HCT116 (cell line): ENCODE results near the gene WFDC13. TPM values are rescaled to one million over a fixed set of nuclear protein-coding genes. Genes with fewer than 3 reads are reported as not detected.

ENCODE experiments used
- ATAC-seq: fragments of 200-7000 bp; cut with Tn5 transposase; 2 replicates; pipeline ENCODE4 v1.9.1; 2020; ENCODE audit warnings: mild to moderate bottlenecking, moderate library complexity
- BruUV-seq: library from RNA; stranded (reverse); fragments of 400-500 nt; replicated peaks from 2 replicates; lab custom pipeline; 2021; lab: Mats Ljungman, UMichigan
- CTCF ChIA-PET: fragments of 300-600 bp; sonication (Branson Sonifier 250); formaldehyde crosslinking; loops from one replicate; lab custom pipeline; 2021; ENCODE audit warnings: antibody characterized with exemption; lab: Charles Lee
- POLR2A ChIA-PET: fragments of 300-600, 350-600 bp; sonication (Branson Sonifier 250); formaldehyde crosslinking; loops from one replicate; lab custom pipeline; 2021; ENCODE audit warnings: antibody characterized with exemption; lab: Charles Lee
- RAD21 ChIA-PET, 2 experiments: fragments of 300-600 bp; sonication (Branson Sonifier 250); formaldehyde crosslinking; loops; one replicate each; lab custom pipeline; 2023; ENCODE audit warnings: low total read pairs in 2 of 2; ENCODE audit not compliant: uncharacterized antibody in 2 of 2, unreplicated experiment in 2 of 2, low non-redundant PET in 1 of 2; lab: Charles Lee
- DNase-seq: peaks from one replicate; pipeline ENCODE4 v3.0.0-alpha.2; 2010; ENCODE audit warnings: low read depth, low spot score
- H2AFZ ChIP-seq: fragments of 200-600 bp; shearing (Covaris generic), sonication (generic); 2 replicates; pipeline ENCODE4 v1.6.1; 2017; ENCODE audit warnings: low read depth, mixed run types, mixed read lengths, antibody characterized with exemption, low read length; ENCODE audit not compliant: poor library complexity, severe bottlenecking
- H3K27ac ChIP-seq: 2 replicates; pipeline ENCODE4 v1.5.1; 2012; ENCODE audit warnings: low read depth, low read length
- H3K27me3 ChIP-seq: fragments of 200-600 bp; sonication (generic); 2 replicates; pipeline ENCODE4 v1.6.1; 2016; ENCODE audit warnings: mixed run types, low read length, mixed read lengths; ENCODE audit not compliant: insufficient read depth
- H3K36me3 ChIP-seq, 2 experiments: fragments of 200-500 bp in 1 of 2; fragments of 200-600 bp in 1 of 2; sonication (Bioruptor generic) in 1 of 2; sonication (generic) in 1 of 2; 2 replicates each; pipeline versions ENCODE4 v1.5.1 to v1.6.1; 2014 to 2016; ENCODE audit warnings: low read length in 2 of 2, inconsistent platforms in 1 of 2, mixed read lengths in 1 of 2, mixed run types in 1 of 2; ENCODE audit not compliant: insufficient read depth in 2 of 2, control insufficient read depth in 1 of 2
- H3K4me1 ChIP-seq, 2 experiments: fragments of 200-600 bp in 1 of 2; sonication (generic) in 1 of 2; 2 replicates each; pipeline versions ENCODE4 v1.5.1 to v1.6.1; 2012 to 2017; ENCODE audit warnings: low read length in 2 of 2, inconsistent platforms in 1 of 2, mild to moderate bottlenecking in 1 of 2, mixed read lengths in 1 of 2, mixed run types in 1 of 2, moderate library complexity in 1 of 2; ENCODE audit not compliant: insufficient read depth in 2 of 2, control insufficient read depth in 1 of 2
- H3K4me2 ChIP-seq: fragments of 200-600 bp; sonication (generic); 2 replicates; pipeline ENCODE4 v1.6.1; 2017; ENCODE audit warnings: mixed run types, low read length, mixed read lengths
- H3K4me3 ChIP-seq, 2 experiments: fragments of 200-600 bp in 1 of 2; sonication (generic) in 1 of 2; replicated peaks in 1 of 2; 2 replicates each; pipeline ENCODE4 v1.5.1; 2011 to 2016; ENCODE audit warnings: low read length in 2 of 2, control low read depth in 1 of 2, low read depth in 1 of 2, mild to moderate bottlenecking in 1 of 2, mixed read lengths in 1 of 2, mixed run types in 1 of 2
- H3K79me2 ChIP-seq: fragments of 200-600 bp; sonication (generic); 2 replicates; pipeline ENCODE4 v1.6.1; 2017; ENCODE audit warnings: mild to moderate bottlenecking, mixed run types, low read length, moderate library complexity, mixed read lengths; ENCODE audit not compliant: insufficient read depth
- H3K9ac ChIP-seq: fragments of 200-600 bp; sonication (generic); 2 replicates; pipeline ENCODE4 v1.6.1; 2016; ENCODE audit warnings: low read length, mixed read lengths
- H3K9me2 ChIP-seq: fragments of 200-600 bp; sonication (generic), shearing (Covaris generic); 2 replicates; pipeline ENCODE4 v1.6.1; 2017; ENCODE audit warnings: mixed run types, mild to moderate bottlenecking, moderate library complexity; ENCODE audit not compliant: insufficient read depth
- H3K9me3 ChIP-seq, 2 experiments: fragments of 200-500 bp in 1 of 2; fragments of 200-600 bp in 1 of 2; sonication (Bioruptor generic) in 1 of 2; sonication (generic) in 1 of 2; 2 replicates each; pipeline ENCODE4 v1.6.1; 2014 to 2017; ENCODE audit warnings: low read length in 2 of 2, mixed read lengths in 2 of 2, inconsistent platforms in 1 of 2, low read depth in 1 of 2, mild to moderate bottlenecking in 1 of 2, mixed run types in 1 of 2, moderate library complexity in 1 of 2; ENCODE audit not compliant: control insufficient read depth in 1 of 2, insufficient read depth in 1 of 2
- H4K20me1 ChIP-seq: fragments of 200-600 bp; sonication (generic), shearing (Covaris generic); 2 replicates; pipeline ENCODE4 v1.6.1; 2017; ENCODE audit warnings: mixed run types, mild to moderate bottlenecking, moderate library complexity; ENCODE audit not compliant: insufficient read depth
- CBX3 ChIP-seq: IDR thresholded peaks from 2 replicates; pipeline ENCODE4 v1.6.1; 2012; ENCODE audit warnings: low read depth
- EGR1 ChIP-seq: IDR thresholded peaks from 2 replicates; pipeline ENCODE4 v1.6.1; 2012; ENCODE audit warnings: low read depth
- ELF1 ChIP-seq: IDR thresholded peaks from 2 replicates; pipeline ENCODE4 v1.6.1; 2012; ENCODE audit warnings: low read depth, borderline replicate concordance
- POLR2A ChIP-seq: IDR thresholded peaks from 2 replicates; pipeline ENCODE4 v1.7.0; 2011; ENCODE audit warnings: borderline replicate concordance; ENCODE audit not compliant: insufficient read depth, insufficient read length; ENCODE audit errors: extremely low read depth
- POLR2AphosphoS5 ChIP-seq: IDR thresholded peaks from 2 replicates; pipeline ENCODE4 v1.6.1; 2011; ENCODE audit warnings: mild to moderate bottlenecking, low read depth, low read length, moderate library complexity
- RAD21 ChIP-seq: IDR thresholded peaks from 2 replicates; pipeline ENCODE4 v1.6.1; 2012; ENCODE audit warnings: low read depth, mild to moderate bottlenecking
- SIN3A ChIP-seq: IDR thresholded peaks from 2 replicates; pipeline ENCODE4 v1.6.1; 2012; ENCODE audit warnings: low read depth
- SP1 ChIP-seq: IDR thresholded peaks from 2 replicates; pipeline ENCODE4 v1.6.1; 2012; ENCODE audit warnings: low read depth
- YY1 ChIP-seq: IDR thresholded peaks from 2 replicates; pipeline ENCODE4 v1.6.1; 2011; ENCODE audit warnings: low read length, low read depth, moderate library complexity, mild to moderate bottlenecking; ENCODE audit not compliant: insufficient replicate concordance; ENCODE audit errors: extremely low read depth
- ZNF274 ChIP-seq: fragments of 200-500 bp; sonication (Bioruptor generic); IDR thresholded peaks from 2 replicates; pipeline ENCODE4 v1.6.1; 2014; ENCODE audit warnings: mild to moderate bottlenecking, low read depth, low read length, inconsistent platforms
- intact Hi-C: fragments of 100-400 bp; cut with micrococcal nuclease; formaldehyde crosslinking; loops from 2 replicates; pipeline ENCODE4 v1.10.0; 2022
- total RNA-seq: library from RNA; stranded (reverse); gene quantifications from one replicate; pipeline ENCODE4 v1.2.1, GENCODE V29; 2021; ENCODE audit not compliant: unreplicated experiment
- TF ChIP-seq, protein P1 (sequence below), 3 experiments: fragments of 200-600 bp in 1 of 3; sonication (generic) in 1 of 3; IDR thresholded peaks in 2 of 3; conservative IDR thresholded peaks in 1 of 3; 2 replicates each; pipeline ENCODE4 v1.5.1; 2012 to 2017; ENCODE audit warnings: low read depth in 2 of 3, low read length in 2 of 3, antibody characterized with exemption in 1 of 3, borderline replicate concordance in 1 of 3, control low read depth in 1 of 3, mild to moderate bottlenecking in 1 of 3, mixed read lengths in 1 of 3, mixed run types in 1 of 3, moderate library complexity in 1 of 3; ENCODE audit not compliant: insufficient read depth in 1 of 3
- TF ChIP-seq, protein P2 (sequence below): IDR thresholded peaks from 2 replicates; pipeline ENCODE4 v1.6.1; 2012

WFDC13 gene
- total RNA-seq, 1 experiment from 2014 or later, result not detected

DNA sequence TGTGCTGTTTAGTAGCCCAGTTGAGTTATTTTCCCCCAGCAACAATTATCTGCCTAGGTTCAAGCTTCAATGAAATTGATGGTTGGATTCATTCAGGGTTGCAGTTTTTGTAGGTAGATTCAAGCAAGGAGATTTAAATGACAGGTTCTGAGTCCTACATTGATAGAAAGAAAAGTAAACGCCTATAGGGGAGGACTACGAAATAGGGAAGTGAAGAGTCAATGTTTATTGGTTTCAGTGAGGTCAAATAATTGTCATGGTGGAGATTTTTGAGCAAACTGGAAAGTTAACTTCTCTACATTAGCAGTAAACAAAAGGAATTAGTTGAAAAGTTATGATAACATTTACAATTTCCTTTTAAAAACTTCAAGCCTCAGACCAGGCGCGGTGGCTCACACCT, 734 bp upstream of the WFDC13 start:
- POLR2A ChIA-PET, result no interaction called here
- BruUV-seq, result no TSS peak

DNA sequence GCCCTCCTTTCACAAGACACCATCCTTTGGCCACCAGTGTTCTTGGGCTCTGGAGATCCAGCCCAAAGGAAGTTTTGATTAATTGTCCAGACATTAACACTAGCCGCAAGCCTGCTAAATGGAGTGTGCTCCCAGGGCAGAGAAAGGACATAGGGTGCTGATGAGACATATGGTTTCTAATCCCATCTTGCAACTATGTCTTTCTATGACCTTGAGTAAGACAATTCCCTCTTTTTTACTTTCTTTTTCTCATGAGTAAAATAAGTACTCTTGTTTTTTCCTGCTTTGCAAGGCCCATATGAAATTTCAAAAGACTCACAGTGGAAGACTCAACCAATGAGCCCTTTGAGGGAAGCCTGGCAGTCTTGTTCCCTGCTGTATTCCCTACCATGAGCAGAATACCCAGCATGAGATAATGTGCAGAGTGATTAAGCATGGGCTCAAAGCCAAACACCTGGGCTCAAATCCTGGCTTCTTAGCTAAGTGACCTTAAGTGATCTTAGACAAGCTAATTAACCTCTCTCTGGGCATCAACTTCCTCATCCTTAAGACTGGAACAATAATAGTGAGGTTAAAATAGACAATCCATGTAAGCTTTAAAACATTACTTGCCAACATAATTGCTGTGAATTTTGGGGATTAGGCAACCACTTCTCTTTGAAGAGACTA, 3.3 kb downstream of the WFDC13 start, which contains the start of gene WFDC10B:
TSS of gene WFDC10B (minus strand) at position 51 of the 669 bp plus-strand sequence. CDS start 19,027 bp downstream, outside the sequence.
- Histone ChIP-seq H3K9me3 (no peaks in the 10 kb centered on the region), H3K9me2 (no peaks in the 10 kb centered on the region), H3K27me3 (no peaks in the 10 kb centered on the region), H3K4me3 (no peak within 1 kb of the TSS), H4K20me1 (no peaks in the 10 kb centered on the region), H3K36me3 (no peaks in the 10 kb centered on the region), H2AFZ (no peak within 1 kb of the TSS), H3K4me2 (no peak within 1 kb of the TSS), H3K4me1 (no peaks in the 10 kb centered on the region), H3K9ac (no peak within 1 kb of the TSS), H3K79me2 (no peaks in the 10 kb centered on the region), H3K27ac (no peak within 1 kb of the TSS)
- BruUV-seq, result no TSS peak
- no peak for TF ChIP-seq POLR2A
- TF ChIP-seq SP1, result no peak
- no peak for TF ChIP-seq CBX3
- no peak for TF ChIP-seq ZNF274
- TF ChIP-seq POLR2AphosphoS5, result no peak
- TF ChIP-seq, protein P1, sequence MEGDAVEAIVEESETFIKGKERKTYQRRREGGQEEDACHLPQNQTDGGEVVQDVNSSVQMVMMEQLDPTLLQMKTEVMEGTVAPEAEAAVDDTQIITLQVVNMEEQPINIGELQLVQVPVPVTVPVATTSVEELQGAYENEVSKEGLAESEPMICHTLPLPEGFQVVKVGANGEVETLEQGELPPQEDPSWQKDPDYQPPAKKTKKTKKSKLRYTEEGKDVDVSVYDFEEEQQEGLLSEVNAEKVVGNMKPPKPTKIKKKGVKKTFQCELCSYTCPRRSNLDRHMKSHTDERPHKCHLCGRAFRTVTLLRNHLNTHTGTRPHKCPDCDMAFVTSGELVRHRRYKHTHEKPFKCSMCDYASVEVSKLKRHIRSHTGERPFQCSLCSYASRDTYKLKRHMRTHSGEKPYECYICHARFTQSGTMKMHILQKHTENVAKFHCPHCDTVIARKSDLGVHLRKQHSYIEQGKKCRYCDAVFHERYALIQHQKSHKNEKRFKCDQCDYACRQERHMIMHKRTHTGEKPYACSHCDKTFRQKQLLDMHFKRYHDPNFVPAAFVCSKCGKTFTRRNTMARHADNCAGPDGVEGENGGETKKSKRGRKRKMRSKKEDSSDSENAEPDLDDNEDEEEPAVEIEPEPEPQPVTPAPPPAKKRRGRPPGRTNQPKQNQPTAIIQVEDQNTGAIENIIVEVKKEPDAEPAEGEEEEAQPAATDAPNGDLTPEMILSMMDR (IDR thresholded peaks at IDR 0.05 in 2 of 3, conservative IDR thresholded peaks at IDR 0.05 in 1 of 3; ENCODE audit: borderline replicate concordance in 1 of 3, insufficient read depth in 1 of 3, low read depth in 2 of 3, low read length in 2 of 3), result no peak
- TF ChIP-seq SIN3A, result no peak
- no peak for TF ChIP-seq RAD21
- TF ChIP-seq YY1, result no peak
- POLR2A ChIA-PET, result no interaction called here
- intact Hi-C loops, result no loop called here
- RAD21 ChIA-PET, result no interaction called here
- ATAC-seq (no peak), DNase-seq (no peak)
- CTCF ChIA-PET, result no interaction called here

More for the DNA sequence above, 734 bp upstream of the WFDC13 start:
- CTCF ChIA-PET, result no interaction called here
- H3K9me2 ChIP-seq, result no peaks in the 10 kb centered on the region
- no peak overlapping the region for H2AFZ ChIP-seq
- no peaks in the 10 kb centered on the region for H4K20me1 ChIP-seq
- ATAC-seq, result no peak
- intact Hi-C loops, result no loop called here
- no peak overlapping the region for H3K4me2 ChIP-seq
- no peak for TF ChIP-seq EGR1
- no peak for TF ChIP-seq YY1
- TF ChIP-seq, protein P2, sequence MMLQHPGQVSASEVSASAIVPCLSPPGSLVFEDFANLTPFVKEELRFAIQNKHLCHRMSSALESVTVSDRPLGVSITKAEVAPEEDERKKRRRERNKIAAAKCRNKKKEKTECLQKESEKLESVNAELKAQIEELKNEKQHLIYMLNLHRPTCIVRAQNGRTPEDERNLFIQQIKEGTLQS, result no peak
- TF ChIP-seq CBX3, result no peak
- no peak for TF ChIP-seq ELF1
- TF ChIP-seq, all 23 proteins: peak for 0
- no peaks in the 10 kb centered on the region for H3K36me3 ChIP-seq
- no peak overlapping the region for H3K4me3 ChIP-seq
- no peaks in the 10 kb centered on the region for H3K4me1 ChIP-seq
- no peak overlapping the region for H3K27ac ChIP-seq
- no peaks in the 10 kb centered on the region for H3K27me3 ChIP-seq
- no peak for DNase-seq
- RAD21 ChIA-PET, result no interaction called here
- no peaks in the 10 kb centered on the region for H3K9me3 ChIP-seq
- no peak overlapping the region for H3K9ac ChIP-seq
- H3K79me2 ChIP-seq, result no peaks in the 10 kb centered on the region
